Cerebellar nuclear complex (tissue), 1 donor: Measurements from ENCODE around the gene PTAFR.

Source experiments
- DNase-seq, 2 experiments: peaks; one replicate each; lab custom pipeline; 2025; lab: John Stamatoyannopoulos, UW

Gene PTAFR

GRCh38 chr1:28119556-28119955 lies 56.9 kb downstream of the PTAFR start:
- no peak for DNase-seq

DNA sequence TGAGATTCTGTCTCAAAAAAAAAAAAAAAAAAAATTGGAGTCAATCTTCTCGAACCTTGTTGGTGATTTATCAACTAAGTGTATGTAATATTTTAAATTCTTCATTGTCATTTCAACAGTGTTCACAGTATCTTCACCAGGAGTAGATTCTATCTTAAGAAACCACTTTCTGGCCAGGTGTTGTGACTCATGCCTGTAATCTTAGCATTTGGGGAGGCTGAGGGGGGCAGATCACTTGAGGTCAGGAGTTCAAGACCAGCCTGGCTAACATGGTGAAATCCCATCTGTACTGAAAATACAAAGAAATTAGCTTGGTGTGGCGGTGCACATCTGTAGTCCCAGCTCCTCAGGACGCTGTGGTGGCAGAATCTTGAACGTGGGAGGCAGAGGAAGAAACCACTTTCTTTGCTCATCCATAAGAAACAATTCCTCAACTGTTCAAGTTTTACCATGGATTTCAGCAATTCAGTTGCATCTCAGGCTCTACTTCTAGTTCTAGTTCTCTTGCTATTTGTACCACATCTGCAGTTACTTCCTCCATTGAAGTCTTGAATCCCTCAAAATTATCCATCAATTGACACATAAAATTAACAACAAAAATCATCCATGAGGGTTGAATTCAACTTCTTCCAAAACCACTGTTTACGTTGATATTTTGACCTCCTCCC lies 57.7 kb downstream of the PTAFR start:
- DNase-seq, result no peak

GRCh38 chr1:28115267-28115666 lies 61.2 kb downstream of the PTAFR start:
- DNase-seq, result no peak

DNA sequence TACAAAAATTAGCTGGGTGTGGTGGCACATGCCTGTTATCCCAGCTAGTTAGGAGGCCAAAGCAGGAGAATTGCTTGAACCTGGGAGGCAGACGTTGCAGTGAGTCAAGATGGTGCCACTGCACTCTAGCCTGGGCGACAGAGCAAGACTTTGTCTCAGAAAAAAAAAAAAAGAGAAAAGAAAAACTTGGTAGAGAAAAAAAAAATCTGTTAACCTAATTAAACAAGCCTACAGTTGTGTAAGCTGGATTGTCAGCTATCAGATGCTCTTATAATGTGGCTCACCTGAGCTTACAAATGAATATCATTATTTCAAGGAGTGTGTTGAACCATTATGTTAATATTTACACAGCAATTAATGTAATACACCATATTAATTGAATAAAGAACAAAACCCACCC lies 61.6 kb downstream of the PTAFR start:
- no peak for DNase-seq

DNA sequence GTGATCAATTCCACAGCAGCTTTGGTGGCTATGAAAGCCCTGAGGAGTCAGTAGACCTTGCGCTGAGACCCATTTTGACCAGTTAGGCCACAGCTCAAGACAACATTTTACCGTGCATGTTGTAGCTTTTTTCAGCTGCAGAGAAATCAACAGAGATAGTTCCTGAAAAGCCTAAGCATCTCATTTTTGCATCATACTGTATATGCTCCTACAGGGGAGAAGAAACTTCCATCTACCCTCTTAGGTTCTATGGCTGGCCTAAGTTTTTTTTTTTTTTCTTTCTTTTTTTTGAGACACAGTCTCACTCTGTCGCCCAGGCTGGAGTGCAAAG lies 63.3 kb downstream of the PTAFR start:
- DNase-seq, result no peak

- DNase-seq, result no peak
Observed at GRCh38 chr1:28112388-28113241, 63.9 kb downstream of the PTAFR start.

GRCh38 chr1:28111157-28111556 lies 65.3 kb downstream of the PTAFR start:
- DNase-seq, result no peak

- DNase-seq, result no peak
Observed at GRCh38 chr1:28110555-28110954, 65.9 kb downstream of the PTAFR start.

DNA sequence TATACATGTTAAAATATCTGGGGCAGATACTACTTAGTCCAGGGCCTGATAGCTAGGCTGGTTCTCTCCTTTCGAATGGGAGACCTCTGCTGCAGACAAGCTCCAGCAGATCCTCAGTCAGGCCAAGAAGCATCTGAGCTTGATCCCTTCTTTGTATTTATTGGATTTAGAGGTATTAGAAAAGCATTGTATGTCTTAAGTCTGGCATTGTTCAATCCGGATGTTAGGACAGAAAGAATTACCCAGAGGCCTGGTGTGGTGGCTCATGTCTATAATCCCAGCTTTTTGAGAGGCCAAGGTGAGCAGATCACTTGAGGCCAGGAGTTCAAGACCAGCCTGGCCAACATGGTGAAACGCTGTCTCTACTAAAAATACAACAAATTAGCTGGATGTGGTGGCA lies 66.9 kb downstream of the PTAFR start:
- DNase-seq, result no peak

DNA sequence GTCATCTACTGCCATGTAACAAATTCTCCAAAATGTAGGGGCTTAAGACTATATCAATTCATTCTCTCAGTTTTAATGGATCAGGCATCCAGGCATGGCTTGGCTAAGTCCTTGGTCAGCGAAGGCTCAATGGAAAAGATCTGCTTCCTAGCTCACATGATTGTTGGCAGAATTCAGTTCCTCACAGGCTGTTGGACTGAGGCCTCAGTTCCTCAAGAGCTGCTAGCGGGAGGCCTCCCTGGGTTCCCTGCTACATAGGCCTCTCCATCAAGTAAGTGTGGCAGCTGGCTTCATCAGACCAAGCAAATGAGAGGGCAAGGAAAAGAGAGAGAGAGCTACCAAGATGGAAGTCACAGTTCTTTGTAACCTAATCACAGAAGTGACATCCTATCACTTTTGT lies 68.5 kb downstream of the PTAFR start:
- no peak for DNase-seq

GRCh38 chr1:28104866-28105467 lies 71.5 kb downstream of the PTAFR start:
- DNase-seq, result no peak

- no peak for DNase-seq
Observed at GRCh38 chr1:28102189-28102588, 74.3 kb downstream of the PTAFR start.

- no peak for DNase-seq
Observed at GRCh38 chr1:28099050-28099769, 77.3 kb downstream of the PTAFR start.
